ENCODE measurements around the gene ARMC5.
A peak's percentile ranks its signal among the peaks of the same experiment; 100 is the strongest.
"Not testable (repeated sequence)": the region's sequence is repeated elsewhere in the genome, so short reads cannot be mapped to it uniquely, and the experiment has no call there.

The ARMC5 gene

DNA sequence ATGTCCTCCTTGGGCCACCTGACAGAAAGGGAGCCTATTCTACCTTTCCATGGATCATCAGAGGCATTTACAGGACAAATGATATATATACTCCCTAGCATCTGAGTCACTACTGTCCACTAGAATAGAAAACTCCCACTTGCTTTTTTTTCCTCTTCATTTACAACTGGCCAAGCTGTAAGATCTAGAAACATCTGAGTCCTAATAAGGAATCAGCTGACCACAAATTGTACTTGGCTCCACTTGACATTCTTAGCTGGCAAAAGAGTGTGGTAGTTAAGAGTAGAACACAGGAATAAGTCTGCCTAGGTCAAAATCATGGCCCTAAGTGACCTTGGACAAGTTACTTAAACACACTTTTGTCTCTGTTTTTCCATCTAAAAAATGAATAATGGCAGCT is 43.7 kb downstream of the ARMC5 start:
- DNase-seq, result no peak

DNA sequence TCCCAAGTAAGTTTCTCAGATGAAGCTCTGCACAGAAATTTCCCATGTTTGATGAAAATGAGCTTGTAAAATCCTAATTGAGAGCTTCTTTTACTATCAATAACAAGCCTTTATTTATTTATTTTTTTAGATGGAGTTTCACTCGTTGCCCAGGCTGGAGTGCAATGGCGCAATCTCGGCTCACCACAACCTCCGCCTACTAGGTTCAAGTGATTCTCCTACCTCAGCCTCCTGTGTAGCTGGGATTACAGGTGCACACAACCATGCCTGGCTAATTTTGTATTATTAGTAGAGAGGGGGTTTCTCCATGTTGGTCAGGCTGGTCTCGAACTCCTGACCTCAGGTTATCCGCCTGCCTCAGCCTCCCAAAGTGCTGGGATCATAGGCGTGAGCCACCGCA is 44.3 kb downstream of the ARMC5 start:
- not testable (repeated sequence) for DNase-seq

- no peak for DNase-seq
Measured at GRCh38 chr16:31504159-31504558, 44.9 kb downstream of the ARMC5 start.

- no peak for DNase-seq
Measured at GRCh38 chr16:31505483-31505882, 46.2 kb downstream of the ARMC5 start.

DNA sequence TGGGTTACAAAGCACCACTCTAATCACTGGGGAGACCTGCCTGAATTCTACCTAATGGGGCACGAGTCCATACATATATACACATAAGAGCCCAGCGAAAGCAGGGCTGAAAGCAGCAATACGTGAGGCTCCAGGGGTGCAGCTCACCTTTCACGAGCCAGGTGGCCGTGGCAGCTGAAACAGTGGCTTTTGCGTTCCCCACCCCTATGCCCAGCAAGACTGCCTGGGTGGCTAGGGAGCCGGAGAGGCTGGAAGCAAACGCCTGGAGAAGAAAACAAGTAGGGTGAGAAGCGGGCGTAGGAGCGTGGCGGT is 48.3 kb downstream of the ARMC5 start:
- DNase-seq, result peak; percentile 4

DNA sequence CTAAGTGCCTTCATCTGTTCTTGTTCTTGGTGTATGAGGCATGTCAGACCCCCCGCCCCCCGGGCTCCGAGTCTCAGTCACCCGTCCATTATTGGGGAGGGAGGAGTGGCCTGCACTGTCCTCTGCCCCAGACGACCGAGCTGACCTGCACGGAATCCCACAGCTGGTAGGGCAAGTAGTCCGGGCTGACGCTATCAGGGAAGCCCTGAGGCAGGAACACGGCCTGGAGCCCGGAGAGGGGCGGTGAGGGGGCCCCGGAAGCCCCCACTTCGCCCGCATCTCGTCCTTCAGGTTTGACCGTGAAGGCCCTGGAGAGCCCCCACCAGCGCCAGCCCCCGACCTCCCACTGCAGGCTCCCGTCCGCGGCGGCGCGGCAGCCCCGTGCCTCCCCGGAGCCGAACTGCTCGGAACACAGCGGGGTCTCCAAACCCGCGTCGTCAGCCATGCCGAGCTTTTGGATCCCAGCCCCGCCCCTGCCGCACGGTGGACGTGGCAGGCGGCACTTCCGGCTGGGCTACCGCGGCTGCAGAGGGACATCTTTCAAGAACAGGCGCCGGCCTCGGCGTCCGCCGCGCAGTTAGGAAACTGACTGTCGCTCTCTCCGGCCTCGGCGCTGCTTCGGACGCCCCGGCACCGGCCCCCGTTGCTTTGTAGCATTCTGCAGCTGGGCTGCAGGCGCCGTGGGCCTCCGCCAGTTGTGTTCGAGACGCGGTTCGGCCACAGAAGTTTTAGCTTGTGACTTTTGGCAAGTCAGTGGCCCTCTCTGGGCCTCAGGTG is 48.8 kb downstream of the ARMC5 start, which contains the start of gene RUSF1:
TSS of gene RUSF1 (minus strand) at position 463 of the 777 bp plus-strand sequence. CDS start at position 445, 18 bp downstream.
- DNase-seq, result peak; percentile 67

GRCh38 chr16:31508706-31509195 is 49.5 kb downstream of the ARMC5 start:
- DNase-seq, result no peak

DNA sequence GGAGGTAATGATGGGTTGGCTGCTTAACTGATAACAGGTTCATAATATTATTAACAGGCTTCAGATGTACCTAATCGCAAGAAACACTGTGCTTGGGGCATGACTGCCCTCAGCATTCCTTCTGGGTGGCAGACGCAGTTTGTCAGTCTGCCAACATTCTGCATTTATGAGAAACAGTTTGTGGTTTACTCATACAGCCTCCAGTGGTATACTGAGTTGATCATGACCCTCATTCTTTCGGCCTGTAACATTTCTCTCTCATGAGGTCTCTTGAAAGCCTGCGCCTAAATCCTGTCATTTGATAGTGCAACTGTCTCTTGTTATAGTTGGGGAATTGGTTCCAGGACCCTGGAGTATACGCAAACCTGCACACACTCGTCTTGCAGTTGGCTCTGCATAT is 53.8 kb downstream of the ARMC5 start:
- no peak for DNase-seq

DNA sequence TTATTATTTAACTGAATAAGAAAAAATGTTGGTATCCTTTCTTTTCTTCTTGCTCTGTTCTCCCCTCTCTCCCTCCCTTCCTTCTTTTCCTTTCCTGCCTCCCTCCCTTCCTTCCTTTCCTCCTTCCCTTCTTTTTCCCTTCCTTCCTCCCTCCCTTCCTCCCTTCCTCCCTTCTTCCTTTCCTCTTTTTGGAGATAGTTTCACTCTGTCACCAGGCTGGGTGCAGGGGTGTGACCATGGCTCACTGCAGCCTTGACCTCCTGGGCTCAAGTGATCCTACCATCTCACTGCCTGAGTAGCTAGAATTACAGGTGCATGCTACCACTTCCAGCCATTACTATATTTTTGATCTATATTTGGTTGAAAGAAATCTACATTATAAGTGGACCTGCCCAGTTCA is 54.6 kb downstream of the ARMC5 start:
- DNase-seq, result no peak

All from T-helper 9 cell (primary cell).